Ovary (tissue), 3 donors: Measurements from ENCODE around the gene SKAP2.

Experiments used
- CTCF ChIP-seq, 3 donors: fragments of 450-650 bp in 2 of 3; fragments of 200-600 bp in 1 of 3; IDR thresholded peaks; one replicate each; pipeline versions ENCODE4 v1.5.1 to v1.8.0; 2016 to 2022; ENCODE audit warnings: antibody characterized with exemption in 3 of 3, mild to moderate bottlenecking in 1 of 3
- POLR2A ChIP-seq: fragments of 450-650 bp; IDR thresholded peaks from one replicate; pipeline ENCODE4 v1.6.1; 2017; ENCODE audit warnings: antibody characterized with exemption, mild to moderate bottlenecking, moderate library complexity
- donor health status: DM: no; HTN: no; CAD: no.

GRCh38 chr7:26684447-26684846 lies 179.9 kb downstream of the SKAP2 start:
- TF ChIP-seq CTCF (IDR thresholded peaks at IDR 0.05) (no peak), POLR2A (no peak)
